MCF 10A (cell line): ENCODE measurements around the gene GDF3. TPM values are rescaled to one million over a fixed set of nuclear protein-coding genes. Genes with fewer than 3 reads are reported as not detected.

Source experiments
- BruUV-seq: library from RNA; stranded (reverse); fragments of 400-500 nt; replicated peaks from 2 replicates; lab custom pipeline; 2021; lab: Mats Ljungman, UMichigan
- CTCF ChIA-PET: fragments of 300-600 bp; sonication (Branson Sonifier 250); formaldehyde crosslinking; extraction: SDS; loops from one replicate; lab custom pipeline; 2021; ENCODE audit warnings: antibody characterized with exemption, inconsistent platforms; lab: Yijun Ruan, JAX
- POLR2A ChIA-PET: fragments of 300-600, 350-650 bp; sonication (Branson Sonifier 250); formaldehyde crosslinking; extraction: SDS; loops from one replicate; lab custom pipeline; 2020; ENCODE audit warnings: antibody characterized with exemption, inconsistent platforms; lab: Yijun Ruan, JAX
- DNase-seq: peaks from one replicate; pipeline ENCODE4 v3.0.0-alpha.2; 2018; ENCODE audit not compliant: unreplicated experiment
- H3K27ac Mint-ChIP-seq: one replicate; pipeline ENCODE4 v1.8.0; 2022; ENCODE audit warnings: mild to moderate bottlenecking, low read depth, mixed read lengths; ENCODE audit not compliant: unreplicated experiment
- H3K27me3 Mint-ChIP-seq: one replicate; pipeline ENCODE4 v1.8.0; 2022; ENCODE audit warnings: mixed read lengths; ENCODE audit not compliant: insufficient read depth, unreplicated experiment
- H3K36me3 Mint-ChIP-seq: one replicate; pipeline ENCODE4 v1.8.0; 2022; ENCODE audit warnings: mild to moderate bottlenecking, moderate library complexity, mixed read lengths; ENCODE audit not compliant: insufficient read depth, unreplicated experiment
- H3K4me1 Mint-ChIP-seq: one replicate; pipeline ENCODE4 v1.8.0; 2022; ENCODE audit warnings: mixed read lengths; ENCODE audit not compliant: insufficient read depth, unreplicated experiment
- H3K4me3 Mint-ChIP-seq: one replicate; pipeline ENCODE4 v1.8.0; 2022; ENCODE audit warnings: mild to moderate bottlenecking, moderate library complexity, mixed read lengths; ENCODE audit not compliant: unreplicated experiment
- H3K9me3 Mint-ChIP-seq: one replicate; pipeline ENCODE4 v1.8.0; 2022; ENCODE audit warnings: mixed read lengths; ENCODE audit not compliant: unreplicated experiment
- CTCF ChIP-seq: fragments of 200-600 bp; IDR thresholded peaks from one replicate; pipeline ENCODE4 v1.8.0; 2022; ENCODE audit warnings: antibody characterized with exemption, mild to moderate bottlenecking; ENCODE audit not compliant: unreplicated experiment
- intact Hi-C: fragments of 100-400 bp; cut with micrococcal nuclease; formaldehyde crosslinking; loops from 2 replicates; pipeline ENCODE4 v1.14.1; 2022
- total RNA-seq: library from RNA; stranded (reverse); gene quantifications from 2 replicates; pipeline ENCODE4 v1.2.3, GENCODE V29; 2022

Gene GDF3
- total RNA-seq, 1 experiment from 2014 or later, result not detected

DNA sequence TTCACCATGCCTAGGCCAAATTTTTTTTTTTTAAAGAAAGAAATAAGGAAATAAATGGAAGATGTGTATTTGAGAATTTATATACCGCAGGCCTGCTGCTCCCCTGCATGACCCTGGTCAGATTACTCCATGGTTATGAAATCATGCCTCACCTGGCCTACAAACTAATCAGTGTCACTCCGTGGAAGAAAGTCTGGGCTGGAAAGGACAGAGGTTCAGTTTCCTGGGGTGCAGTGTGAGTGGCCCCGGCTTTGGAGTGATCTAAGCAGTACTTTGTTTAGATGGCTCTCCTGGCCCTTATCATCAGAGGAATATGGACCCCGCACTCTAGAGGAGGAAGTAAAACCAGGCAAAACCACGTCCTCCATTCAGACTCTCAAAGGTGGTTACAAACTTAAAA, 39.5 kb downstream of the GDF3 start:
- H3K27ac Mint-ChIP-seq, result no peak overlapping the region

DNA sequence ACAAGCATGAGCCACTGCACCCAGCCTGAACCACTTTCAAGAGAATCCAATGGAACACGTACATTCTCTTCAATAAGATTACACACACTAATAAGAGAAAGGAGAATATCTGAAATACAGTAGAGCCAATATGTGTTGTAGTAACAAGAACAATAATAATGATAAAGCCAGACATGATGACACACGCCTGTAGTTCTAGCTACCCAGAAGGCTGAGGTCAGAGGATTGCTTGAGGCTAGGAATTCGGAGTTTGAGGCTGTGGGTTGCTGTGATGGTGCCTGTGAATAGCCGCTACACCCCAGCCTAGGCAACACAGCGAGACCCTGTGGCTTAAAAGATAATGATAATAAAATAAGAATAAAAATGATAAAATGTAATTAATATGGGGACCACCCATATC, 45.5 kb downstream of the GDF3 start:
- DNase-seq, result no peak
- H3K36me3 Mint-ChIP-seq, result no peaks in the 10 kb centered on the region
- POLR2A ChIA-PET, result no interaction called here
- CTCF ChIA-PET, result interaction anchor here (1.1 to 1.5 kb wide), 2 partner anchors 18 to 158 kb away, joined by 4 to 5 read pairs; no protein-coding TSS in a partner anchor
- H3K4me1 Mint-ChIP-seq, result no peaks in the 10 kb centered on the region
- BruUV-seq, result no TSS peak
- no peak overlapping the region for H3K27ac Mint-ChIP-seq
- no peak overlapping the region for H3K4me3 Mint-ChIP-seq
- peaks cover 11% of the 10 kb centered on the region for H3K27me3 Mint-ChIP-seq
- no peak for TF ChIP-seq CTCF
- intact Hi-C loops, result no loop called here
- H3K9me3 Mint-ChIP-seq, result no peaks in the 10 kb centered on the region

More for the DNA sequence above, 39.5 kb downstream of the GDF3 start:
- no peak for TF ChIP-seq CTCF
- H3K4me3 Mint-ChIP-seq, result no peak overlapping the region
- no peaks in the 10 kb centered on the region for H3K9me3 Mint-ChIP-seq
- peaks cover 11% of the 10 kb centered on the region for H3K27me3 Mint-ChIP-seq
- H3K36me3 Mint-ChIP-seq, result no peaks in the 10 kb centered on the region
- POLR2A ChIA-PET, result no interaction called here
- no TSS peak for BruUV-seq
- intact Hi-C loops, result no loop called here
- CTCF ChIA-PET, result interaction anchor here (0.6 kb wide), 2 partner anchors 19 to 45 kb away, joined by 3 read pairs; no protein-coding TSS in a partner anchor
- no peak for DNase-seq
- H3K4me1 Mint-ChIP-seq, result no peaks in the 10 kb centered on the region

GRCh38 chr12:7647071-7647470, 48.5 kb downstream of the GDF3 start:
- intact Hi-C loops, result no loop called here
- BruUV-seq, result no TSS peak
- Mint-ChIP-seq H3K27ac (no peak overlapping the region), H3K4me3 (no peak overlapping the region), H3K27me3 (no peaks in the 10 kb centered on the region), H3K9me3 (no peaks in the 10 kb centered on the region), H3K4me1 (no peaks in the 10 kb centered on the region), H3K36me3 (no peaks in the 10 kb centered on the region)
- POLR2A ChIA-PET, result no interaction called here
- TF ChIP-seq CTCF, result no peak
- no peak for DNase-seq
- CTCF ChIA-PET, result interaction anchor here (0.6 to 2.7 kb wide), 9 partner anchors 9 to 401 kb away, joined by 3 to 13 read pairs (median 4); no protein-coding TSS in a partner anchor

DNA sequence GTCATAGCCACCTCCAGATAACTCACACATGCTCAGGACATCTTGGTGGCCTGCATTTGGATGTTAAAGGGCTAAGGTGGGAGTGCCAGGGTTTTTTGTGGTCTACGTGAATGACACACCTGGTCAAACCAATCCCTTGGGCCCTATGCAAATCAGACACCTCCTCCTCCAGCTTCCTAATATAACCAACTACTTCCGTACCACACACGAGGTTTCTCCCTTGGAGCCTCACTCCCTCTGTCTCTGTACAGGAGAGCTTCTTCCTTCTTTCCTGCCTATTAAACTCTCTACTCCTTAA, 49.4 kb downstream of the GDF3 start:
- Mint-ChIP-seq H3K4me1 (no peaks in the 10 kb centered on the region), H3K36me3 (no peaks in the 10 kb centered on the region), H3K4me3 (no peak overlapping the region), H3K27ac (no peak overlapping the region), H3K27me3 (no peaks in the 10 kb centered on the region), H3K9me3 (no peaks in the 10 kb centered on the region)
- DNase-seq, result no peak
- intact Hi-C loops, result no loop called here
- no TSS peak for BruUV-seq
- ChIA-PET POLR2A (interaction anchor here (0.8 kb wide), 1 partner anchor 20 kb away, joined by 3 read pairs; no protein-coding TSS in a partner anchor), CTCF (interaction anchor here (0.6 to 2.7 kb wide), 11 partner anchors 8 to 437 kb away, joined by 3 to 13 read pairs (median 3); no protein-coding TSS in a partner anchor)
- no peak for TF ChIP-seq CTCF
